HuH-7 (cell line): ENCODE results near the gene NAP1L1.
"Not testable (repeated sequence)": the region's sequence is repeated elsewhere in the genome, so short reads cannot be mapped to it uniquely, and the experiment has no call there.

Experiments
- DNase-seq: peaks from one replicate; pipeline ENCODE4 v3.0.0; 2011; ENCODE audit warnings: low spot score

The NAP1L1 gene

DNA sequence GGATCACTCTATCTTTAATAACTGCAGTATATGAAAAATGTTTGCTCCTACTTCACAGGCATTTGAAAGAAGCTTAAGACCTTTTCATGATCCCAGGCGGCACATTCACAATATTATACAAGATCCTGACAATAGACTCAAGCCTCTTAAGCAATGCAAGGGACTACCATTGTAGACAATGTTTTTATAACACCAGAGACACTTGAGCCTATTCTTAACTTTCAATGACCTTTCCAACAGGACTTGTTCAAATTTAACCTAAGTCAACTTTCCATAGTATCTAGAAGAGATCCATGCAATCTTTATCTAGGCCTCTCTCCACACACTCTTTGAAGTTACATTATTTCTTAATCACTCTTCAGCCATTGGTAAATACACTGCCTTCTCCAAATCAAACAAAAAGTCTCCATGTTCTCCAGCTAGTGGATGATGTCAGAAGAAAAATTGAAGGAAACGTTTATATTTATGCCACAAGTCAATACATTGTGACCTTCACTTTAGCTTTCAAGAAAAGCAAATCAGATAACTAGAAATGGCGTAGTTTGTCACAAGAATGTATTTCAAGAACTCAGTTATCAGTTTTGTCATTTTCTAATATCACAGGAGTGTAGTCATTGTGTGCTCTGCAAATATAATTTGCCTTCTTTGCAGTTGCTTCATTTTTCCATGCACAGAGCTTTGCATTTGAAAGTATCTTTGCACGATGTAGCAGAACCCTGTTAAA is 94.1 kb downstream of the NAP1L1 start:
- peak; percentile 32 for DNase-seq

DNA sequence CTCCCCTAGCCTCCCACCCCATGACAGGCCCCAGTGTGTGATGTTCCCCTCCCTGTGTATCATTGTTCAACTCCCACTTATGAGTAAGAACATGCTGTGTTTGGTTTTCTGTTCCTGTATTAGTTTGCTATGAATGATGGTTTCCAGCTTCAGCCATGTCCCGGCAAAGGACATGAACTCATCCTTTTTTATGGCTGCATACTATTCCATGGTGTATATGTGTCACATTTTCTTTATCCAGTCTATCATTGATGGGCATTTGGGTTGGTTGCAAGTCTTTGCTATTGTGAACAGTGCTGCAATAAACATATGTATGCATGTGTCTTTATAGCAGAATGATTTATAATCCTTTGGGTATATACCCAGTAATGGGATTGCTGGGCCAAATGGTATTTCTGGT is 96.8 kb downstream of the NAP1L1 start:
- not testable (repeated sequence) for DNase-seq
